ENCODE results near the gene SPATA33. TPM values are rescaled to one million over a fixed set of nuclear protein-coding genes. Genes with fewer than 3 reads are reported as not detected.
A peak's percentile ranks its signal among the peaks of the same experiment; 100 is the strongest.

Gene SPATA33
- polyA plus RNA-seq, 2 of the 4 experiments (the other 2 are of a cell fraction) = 6.1 to 12.1 TPM

DNA sequence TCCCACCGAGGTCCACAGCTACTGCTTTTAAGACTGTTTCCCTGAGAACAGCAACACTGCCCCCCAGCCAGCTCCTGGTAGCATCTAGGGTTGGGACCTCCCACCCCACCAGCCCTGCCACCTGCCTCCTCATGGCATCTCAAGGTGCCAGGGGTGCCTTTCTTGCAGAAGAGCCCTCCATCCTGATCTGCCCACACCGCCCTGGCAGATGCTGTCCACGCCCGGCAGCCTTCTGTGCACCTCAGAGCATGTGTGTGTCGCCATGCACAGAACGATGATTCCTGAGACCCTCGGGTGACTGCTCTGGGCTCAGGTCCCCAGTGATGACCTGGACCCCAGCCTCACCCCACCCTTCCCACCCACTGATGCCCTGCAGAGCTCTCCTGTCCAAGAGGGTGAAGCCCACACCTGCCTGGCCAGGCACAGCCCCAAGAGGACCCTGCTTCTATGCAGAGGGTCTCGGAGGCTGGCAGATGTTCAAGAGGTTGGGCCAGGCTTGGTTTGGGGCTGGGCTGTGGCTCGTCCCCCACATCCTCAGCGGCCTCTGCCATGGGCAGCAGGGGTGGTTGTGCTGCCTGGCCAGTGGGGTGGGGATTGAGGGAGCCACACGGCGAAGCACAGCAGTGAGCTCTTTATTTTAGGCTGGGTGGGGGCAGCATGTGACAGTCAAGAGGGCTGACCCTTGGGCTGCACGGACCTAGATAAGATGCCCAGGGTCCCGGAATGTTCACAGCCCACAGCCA, 49.1 kb downstream of the SPATA33 start:
- ChIA-PET CTCF (interaction anchor here (0.7 to 9.5 kb wide), 36 partner anchors 10 to 309 kb away, joined by 3 to 77 read pairs (median 5); partner anchors contain the start of genes CDK10, MC1R, TCF25 and VPS9D1), POLR2A (interaction anchor here (0.9 to 2.1 kb wide), 5 partner anchors 12 to 204 kb away, joined by 3 to 14 read pairs (median 3); partner anchors contain the start of genes CDK10, TCF25 and VPS9D1)
- peak overlapping the region; percentile 8 to 75; a peak in 4 of 6 replicates for H3K27ac ChIP-seq
- H3K4me1 ChIP-seq = peaks cover 3% of the 10 kb centered on the region; the same call in 1 of the 3 replicates
- 79% methylated on average over 6 of the region's 14 CpGs for WGBS (ENCODE audit: missing lambda C conversion rate)
- DNase-seq (ENCODE audit: low read depth in 1 of 2, low spot score in 1 of 2) = no peak
- no peak overlapping the region for H3K4me3 ChIP-seq
- H3K4me2 ChIP-seq = peak overlapping the region; percentile 57
- no peaks in the 10 kb centered on the region for H3K9me3 ChIP-seq
- no peak for FAIRE-seq
- TF ChIP-seq HOXB13 (CRISPR knock-in tag; IDR thresholded peaks at IDR 0.05; ENCODE audit: low read depth) = no peak
- no peak for TF ChIP-seq CHD2 (IDR thresholded peaks at IDR 0.05; ENCODE audit: low read length, partially characterized antibody)
- no peak for TF ChIP-seq ZC3H11A (IDR thresholded peaks at IDR 0.05)
- TF ChIP-seq, protein P1, sequence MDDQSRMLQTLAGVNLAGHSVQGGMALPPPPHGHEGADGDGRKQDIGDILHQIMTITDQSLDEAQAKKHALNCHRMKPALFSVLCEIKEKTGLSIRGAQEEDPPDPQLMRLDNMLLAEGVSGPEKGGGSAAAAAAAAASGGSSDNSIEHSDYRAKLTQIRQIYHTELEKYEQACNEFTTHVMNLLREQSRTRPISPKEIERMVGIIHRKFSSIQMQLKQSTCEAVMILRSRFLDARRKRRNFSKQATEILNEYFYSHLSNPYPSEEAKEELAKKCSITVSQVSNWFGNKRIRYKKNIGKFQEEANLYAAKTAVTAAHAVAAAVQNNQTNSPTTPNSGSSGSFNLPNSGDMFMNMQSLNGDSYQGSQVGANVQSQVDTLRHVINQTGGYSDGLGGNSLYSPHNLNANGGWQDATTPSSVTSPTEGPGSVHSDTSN (IDR thresholded peaks at IDR 0.05) = no peak
- no peak for TF ChIP-seq HOXA7 (CRISPR knock-in tag; IDR thresholded peaks at IDR 0.05)
- TF ChIP-seq PHF8 (IDR thresholded peaks at IDR 0.05; ENCODE audit: borderline replicate concordance, low read depth) = no peak
- TF ChIP-seq, protein P2, sequence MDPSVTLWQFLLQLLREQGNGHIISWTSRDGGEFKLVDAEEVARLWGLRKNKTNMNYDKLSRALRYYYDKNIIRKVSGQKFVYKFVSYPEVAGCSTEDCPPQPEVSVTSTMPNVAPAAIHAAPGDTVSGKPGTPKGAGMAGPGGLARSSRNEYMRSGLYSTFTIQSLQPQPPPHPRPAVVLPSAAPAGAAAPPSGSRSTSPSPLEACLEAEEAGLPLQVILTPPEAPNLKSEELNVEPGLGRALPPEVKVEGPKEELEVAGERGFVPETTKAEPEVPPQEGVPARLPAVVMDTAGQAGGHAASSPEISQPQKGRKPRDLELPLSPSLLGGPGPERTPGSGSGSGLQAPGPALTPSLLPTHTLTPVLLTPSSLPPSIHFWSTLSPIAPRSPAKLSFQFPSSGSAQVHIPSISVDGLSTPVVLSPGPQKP (IDR thresholded peaks at IDR 0.05; ENCODE audit: low read depth, low read length) = no peak
- no peak for TF ChIP-seq FOSB (CRISPR knock-in tag; IDR thresholded peaks at IDR 0.05)
- no peak for TF ChIP-seq CBX8 (IDR thresholded peaks at IDR 0.05)
- TF ChIP-seq RAD21 (conservative IDR thresholded peaks at IDR 0.05 in 1 of 2, IDR thresholded peaks at IDR 0.05 in 1 of 2) = no peak
- TF ChIP-seq RFX5 (IDR thresholded peaks at IDR 0.05) = no peak
- TF ChIP-seq TFCP2L1 (CRISPR knock-in tag; IDR thresholded peaks at IDR 0.05) = no peak
- TF ChIP-seq, protein P3, sequence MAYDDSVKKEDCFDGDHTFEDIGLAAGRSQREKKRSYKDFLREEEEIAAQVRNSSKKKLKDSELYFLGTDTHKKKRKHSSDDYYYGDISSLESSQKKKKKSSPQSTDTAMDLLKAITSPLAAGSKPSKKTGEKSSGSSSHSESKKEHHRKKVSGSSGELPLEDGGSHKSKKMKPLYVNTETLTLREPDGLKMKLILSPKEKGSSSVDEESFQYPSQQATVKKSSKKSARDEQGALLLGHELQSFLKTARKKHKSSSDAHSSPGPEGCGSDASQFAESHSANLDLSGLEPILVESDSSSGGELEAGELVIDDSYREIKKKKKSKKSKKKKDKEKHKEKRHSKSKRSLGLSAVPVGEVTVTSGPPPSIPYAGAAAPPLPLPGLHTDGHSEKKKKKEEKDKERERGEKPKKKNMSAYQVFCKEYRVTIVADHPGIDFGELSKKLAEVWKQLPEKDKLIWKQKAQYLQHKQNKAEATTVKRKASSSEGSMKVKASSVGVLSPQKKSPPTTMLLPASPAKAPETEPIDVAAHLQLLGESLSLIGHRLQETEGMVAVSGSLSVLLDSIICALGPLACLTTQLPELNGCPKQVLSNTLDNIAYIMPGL (CRISPR knock-in tag; IDR thresholded peaks at IDR 0.05; ENCODE audit: borderline replicate concordance) = no peak
- no peak for ATAC-seq

DNA sequence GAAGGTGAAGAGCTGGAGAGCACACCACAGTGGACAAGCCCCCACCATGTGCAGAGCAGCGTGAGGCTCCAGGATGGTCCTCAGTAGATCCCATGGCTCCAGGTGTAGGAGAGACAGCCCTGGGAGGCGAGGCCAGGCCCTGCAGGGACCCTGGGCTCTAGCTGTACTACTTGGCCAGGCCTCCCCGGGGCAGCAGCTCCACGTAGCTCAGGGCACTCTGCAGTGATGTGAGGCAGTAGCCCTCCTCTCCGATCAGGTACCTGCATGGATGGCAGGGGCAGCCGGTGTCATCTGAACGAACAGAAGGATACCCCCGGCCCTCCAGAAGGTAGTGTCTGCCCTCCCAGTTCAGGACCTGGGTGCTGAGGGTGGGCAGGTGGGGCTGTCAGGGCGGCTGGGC, 50.1 kb downstream of the SPATA33 start:
- no peak for FAIRE-seq
- Histone ChIP-seq H3K4me1 (peaks cover 1% of the 10 kb centered on the region; the same call in 2 of the 3 replicates), H3K27ac (no peak overlapping the region), H3K4me3 (no peak overlapping the region), H3K4me2 (no peak overlapping the region), H3K9me3 (no peaks in the 10 kb centered on the region)
- ATAC-seq = 0 out of 6 replicates have a peak, but pooled peaks of 1 of the 2 experiments have one; percentile 2
- TF ChIP-seq JUN (IDR thresholded peaks at IDR 0.05) (no peak), FOSL2 (IDR thresholded peaks at IDR 0.05) (no peak), FOSL2 (CRISPR knock-in tag; IDR thresholded peaks at IDR 0.05) (no peak), MAZ (IDR thresholded peaks at IDR 0.05; ENCODE audit: borderline replicate concordance, low read depth, low read length) (no peak)
- TF ChIP-seq, protein P3 (CRISPR knock-in tag; IDR thresholded peaks at IDR 0.05; ENCODE audit: borderline replicate concordance) = no peak
- ChIA-PET POLR2A (interaction anchor here (2.1 kb wide), 1 partner anchor 13 kb away, joined by 14 read pairs; the partner anchor contains the start of gene VPS9D1), CTCF (interaction anchor here (0.6 to 9.5 kb wide), 9 partner anchors 8 to 153 kb away, joined by 3 to 77 read pairs (median 8); partner anchors contain the start of gene VPS9D1)
- 95% methylated on average over 3 of the region's 9 CpGs for WGBS (ENCODE audit: missing lambda C conversion rate)
- DNase-seq (ENCODE audit: low read depth in 1 of 2, low spot score in 1 of 2) = no peak

Measured in A549 (cell line).